ENCODE results near the gene METTL21A.

The METTL21A gene

GRCh38 chr2:207601774-207602173, 23.4 kb downstream of the METTL21A start:
- Histone ChIP-seq H3K27ac (ENCODE audit: low read depth in 2 of 2, low read length in 2 of 2) (no peak overlapping the region), H3K4me3 (ENCODE audit: low read length in 2 of 2) (no peak overlapping the region), H3K9me3 (ENCODE audit: control insufficient read depth in 2 of 2, low read length in 2 of 2) (no peaks in the 10 kb centered on the region), H3K4me1 (ENCODE audit: control insufficient read depth in 2 of 2, insufficient read depth in 2 of 2, low read length in 2 of 2) (no peaks in the 10 kb centered on the region), H3K9ac (ENCODE audit: low read depth in 1 of 2, low read length in 2 of 2) (no peak overlapping the region), H3K27me3 (ENCODE audit: control insufficient read depth in 2 of 2, insufficient read depth in 2 of 2, low read length in 2 of 2) (no peaks in the 10 kb centered on the region), H3K36me3 (ENCODE audit: control insufficient read depth in 2 of 2, insufficient read depth in 2 of 2, low read length in 2 of 2) (peaks cover 6 to 11% of the 10 kb centered on the region in 2 donors)

- Histone ChIP-seq H3K9me3 (ENCODE audit: control insufficient read depth in 2 of 2, low read length in 2 of 2) (no peaks in the 10 kb centered on the region), H3K36me3 (ENCODE audit: control insufficient read depth in 2 of 2, insufficient read depth in 2 of 2, low read length in 2 of 2) (peaks cover 6 to 16% of the 10 kb centered on the region in 2 donors), H3K27ac (ENCODE audit: low read depth in 2 of 2, low read length in 2 of 2) (no peak overlapping the region), H3K4me3 (ENCODE audit: low read length in 2 of 2) (no peak overlapping the region), H3K27me3 (ENCODE audit: control insufficient read depth in 2 of 2, insufficient read depth in 2 of 2, low read length in 2 of 2) (no peaks in the 10 kb centered on the region), H3K4me1 (ENCODE audit: control insufficient read depth in 2 of 2, insufficient read depth in 2 of 2, low read length in 2 of 2) (no peaks in the 10 kb centered on the region), H3K9ac (ENCODE audit: low read depth in 1 of 2, low read length in 2 of 2) (no peak overlapping the region)
These were observed 25.0 kb downstream of the METTL21A start for GRCh38 chr2:207600231-207600630.

DNA sequence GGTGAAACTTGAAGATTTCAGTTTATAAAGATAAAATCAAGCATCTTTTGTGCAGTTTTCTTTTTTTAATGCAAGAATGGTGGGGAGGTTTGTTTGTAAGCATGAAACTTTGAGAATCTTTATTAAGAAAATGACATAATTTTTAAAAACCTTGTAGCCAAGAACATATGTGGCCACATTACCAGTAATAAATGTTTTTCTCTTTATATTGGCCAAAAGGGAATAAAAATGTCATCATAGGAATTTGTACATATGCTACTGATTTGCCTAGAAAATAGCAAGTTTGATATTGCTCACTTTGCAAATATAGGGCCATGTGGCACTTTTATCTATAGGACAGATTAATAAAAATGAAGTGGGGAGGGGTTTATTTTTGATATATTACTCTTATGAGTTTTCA, 25.6 kb downstream of the METTL21A start:
- H3K9me3 ChIP-seq (ENCODE audit: control insufficient read depth in 2 of 2, low read length in 2 of 2): no peaks in the 10 kb centered on the region
- no peak overlapping the region for H3K9ac ChIP-seq (ENCODE audit: low read depth in 1 of 2, low read length in 2 of 2)
- peaks cover 6 to 16% of the 10 kb centered on the region in 2 donors for H3K36me3 ChIP-seq (ENCODE audit: control insufficient read depth in 2 of 2, insufficient read depth in 2 of 2, low read length in 2 of 2)

DNA sequence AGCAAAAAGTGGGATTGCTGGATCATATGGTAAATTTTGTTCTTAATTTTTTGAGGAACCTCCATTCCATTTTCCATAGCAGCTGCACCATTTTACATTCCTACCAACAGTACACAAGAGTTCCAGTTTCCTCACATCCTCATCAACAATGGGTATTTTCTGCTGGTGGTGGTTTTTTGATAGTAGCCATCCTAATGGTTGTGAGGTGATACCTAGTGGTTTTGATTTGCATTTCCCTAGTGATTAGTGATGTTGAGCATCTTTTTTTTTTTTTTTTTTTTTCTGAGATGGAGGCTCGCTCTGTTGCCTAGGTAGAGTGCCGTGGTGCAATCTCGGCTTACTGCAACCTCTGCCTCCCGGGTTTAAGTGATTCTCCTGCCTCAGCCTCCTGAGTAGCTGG, 30.5 kb downstream of the METTL21A start:
- no peak overlapping the region for H3K9ac ChIP-seq (ENCODE audit: low read depth in 1 of 2, low read length in 2 of 2)
- H3K4me1 ChIP-seq (ENCODE audit: control insufficient read depth in 2 of 2, insufficient read depth in 2 of 2, low read length in 2 of 2): no peaks in the 10 kb centered on the region
- H3K27ac ChIP-seq (ENCODE audit: low read depth in 2 of 2, low read length in 2 of 2): no peak overlapping the region
- peaks cover 12 to 21% of the 10 kb centered on the region in 2 donors for H3K36me3 ChIP-seq (ENCODE audit: control insufficient read depth in 2 of 2, insufficient read depth in 2 of 2, low read length in 2 of 2)
- H3K27me3 ChIP-seq (ENCODE audit: control insufficient read depth in 2 of 2, insufficient read depth in 2 of 2, low read length in 2 of 2): no peaks in the 10 kb centered on the region
- H3K4me3 ChIP-seq (ENCODE audit: low read length in 2 of 2): no peak overlapping the region
- H3K9me3 ChIP-seq (ENCODE audit: control insufficient read depth in 2 of 2, low read length in 2 of 2): no peaks in the 10 kb centered on the region

More for the DNA sequence above, 25.6 kb downstream of the METTL21A start:
- no peaks in the 10 kb centered on the region for H3K27me3 ChIP-seq (ENCODE audit: control insufficient read depth in 2 of 2, insufficient read depth in 2 of 2, low read length in 2 of 2)
- H3K27ac ChIP-seq (ENCODE audit: low read depth in 2 of 2, low read length in 2 of 2): no peak overlapping the region
- no peak overlapping the region for H3K4me3 ChIP-seq (ENCODE audit: low read length in 2 of 2)
- H3K4me1 ChIP-seq (ENCODE audit: control insufficient read depth in 2 of 2, insufficient read depth in 2 of 2, low read length in 2 of 2): no peaks in the 10 kb centered on the region

GRCh38 chr2:207594264-207594663, 30.9 kb downstream of the METTL21A start:
- H3K27ac ChIP-seq (ENCODE audit: low read depth in 2 of 2, low read length in 2 of 2): no peak overlapping the region
- no peaks in the 10 kb centered on the region for H3K9me3 ChIP-seq (ENCODE audit: control insufficient read depth in 2 of 2, low read length in 2 of 2)
- no peak overlapping the region for H3K9ac ChIP-seq (ENCODE audit: low read depth in 1 of 2, low read length in 2 of 2)
- peaks cover 13 to 24% of the 10 kb centered on the region in 2 donors for H3K36me3 ChIP-seq (ENCODE audit: control insufficient read depth in 2 of 2, insufficient read depth in 2 of 2, low read length in 2 of 2)
- H3K4me3 ChIP-seq (ENCODE audit: low read length in 2 of 2): no peak overlapping the region
- H3K27me3 ChIP-seq (ENCODE audit: control insufficient read depth in 2 of 2, insufficient read depth in 2 of 2, low read length in 2 of 2): no peaks in the 10 kb centered on the region
- no peaks in the 10 kb centered on the region for H3K4me1 ChIP-seq (ENCODE audit: control insufficient read depth in 2 of 2, insufficient read depth in 2 of 2, low read length in 2 of 2)

- H3K4me3 ChIP-seq (ENCODE audit: low read length in 2 of 2): no peak overlapping the region
- H3K9ac ChIP-seq (ENCODE audit: low read depth in 1 of 2, low read length in 2 of 2): no peak overlapping the region
- H3K36me3 ChIP-seq (ENCODE audit: control insufficient read depth in 2 of 2, insufficient read depth in 2 of 2, low read length in 2 of 2): peaks cover 16 to 24% of the 10 kb centered on the region in 2 donors
- no peaks in the 10 kb centered on the region for H3K27me3 ChIP-seq (ENCODE audit: control insufficient read depth in 2 of 2, insufficient read depth in 2 of 2, low read length in 2 of 2)
- no peaks in the 10 kb centered on the region for H3K4me1 ChIP-seq (ENCODE audit: control insufficient read depth in 2 of 2, insufficient read depth in 2 of 2, low read length in 2 of 2)
- H3K9me3 ChIP-seq (ENCODE audit: control insufficient read depth in 2 of 2, low read length in 2 of 2): no peaks in the 10 kb centered on the region
- no peak overlapping the region for H3K27ac ChIP-seq (ENCODE audit: low read depth in 2 of 2, low read length in 2 of 2)
These were observed 31.9 kb downstream of the METTL21A start for GRCh38 chr2:207593277-207593676.

DNA sequence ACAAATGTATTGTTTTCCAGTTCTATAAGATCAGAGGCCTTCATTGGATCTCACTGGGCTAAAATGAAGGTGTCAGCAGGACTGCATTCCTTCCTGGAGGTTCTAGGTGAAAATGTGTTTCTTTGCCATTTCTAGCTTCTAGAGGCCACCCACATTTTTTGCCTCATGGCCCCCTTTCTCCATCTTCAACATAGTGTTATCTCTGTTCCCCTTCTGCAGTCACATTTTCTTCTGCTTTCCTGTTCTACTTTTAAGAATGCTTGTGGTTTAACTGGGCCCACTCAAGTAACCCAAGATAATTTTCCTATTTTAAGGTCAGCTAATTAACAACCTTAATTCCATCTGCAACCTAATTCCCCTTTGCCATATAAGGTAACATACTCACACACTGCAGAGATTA, 36.1 kb downstream of the METTL21A start:
- Histone ChIP-seq H3K4me3 (ENCODE audit: low read length in 2 of 2) (no peak overlapping the region), H3K36me3 (ENCODE audit: control insufficient read depth in 2 of 2, insufficient read depth in 2 of 2, low read length in 2 of 2) (peaks cover 26 to 31% of the 10 kb centered on the region in 2 donors), H3K27me3 (ENCODE audit: control insufficient read depth in 2 of 2, insufficient read depth in 2 of 2, low read length in 2 of 2) (no peaks in the 10 kb centered on the region), H3K27ac (ENCODE audit: low read depth in 2 of 2, low read length in 2 of 2) (no peak overlapping the region), H3K9ac (ENCODE audit: low read depth in 1 of 2, low read length in 2 of 2) (no peak overlapping the region), H3K4me1 (ENCODE audit: control insufficient read depth in 2 of 2, insufficient read depth in 2 of 2, low read length in 2 of 2) (no peaks in the 10 kb centered on the region), H3K9me3 (ENCODE audit: control insufficient read depth in 2 of 2, low read length in 2 of 2) (no peaks in the 10 kb centered on the region)

DNA sequence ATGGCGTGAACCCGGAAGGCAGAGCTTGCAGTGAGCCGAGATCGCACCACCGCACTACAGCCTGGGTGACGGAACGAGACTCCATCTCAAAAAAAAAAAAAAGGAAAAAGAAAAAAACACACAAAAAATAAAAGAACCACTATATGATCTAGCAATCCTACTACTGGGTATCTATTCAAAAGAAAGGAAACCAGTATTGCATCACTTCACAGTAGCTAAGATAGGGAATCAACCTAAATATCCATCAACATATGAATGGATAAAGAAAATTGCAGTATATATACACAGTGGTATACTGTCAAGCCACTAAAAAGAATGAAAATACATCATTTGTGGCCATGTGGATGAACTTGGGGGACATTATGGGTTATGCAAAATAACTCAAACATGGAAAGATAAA, 37.9 kb downstream of the METTL21A start:
- Histone ChIP-seq H3K27me3 (ENCODE audit: control insufficient read depth in 2 of 2, insufficient read depth in 2 of 2, low read length in 2 of 2) (no peaks in the 10 kb centered on the region), H3K27ac (ENCODE audit: low read depth in 2 of 2, low read length in 2 of 2) (no peak overlapping the region), H3K36me3 (ENCODE audit: control insufficient read depth in 2 of 2, insufficient read depth in 2 of 2, low read length in 2 of 2) (peaks cover 29 to 37% of the 10 kb centered on the region in 2 donors), H3K9ac (ENCODE audit: low read depth in 1 of 2, low read length in 2 of 2) (no peak overlapping the region), H3K9me3 (ENCODE audit: control insufficient read depth in 2 of 2, low read length in 2 of 2) (no peaks in the 10 kb centered on the region), H3K4me3 (ENCODE audit: low read length in 2 of 2) (no peak overlapping the region), H3K4me1 (ENCODE audit: control insufficient read depth in 2 of 2, insufficient read depth in 2 of 2, low read length in 2 of 2) (no peaks in the 10 kb centered on the region)

GRCh38 chr2:207584952-207585351, 40.2 kb downstream of the METTL21A start:
- no peaks in the 10 kb centered on the region for H3K4me1 ChIP-seq (ENCODE audit: control insufficient read depth in 2 of 2, insufficient read depth in 2 of 2, low read length in 2 of 2)
- no peak overlapping the region for H3K9ac ChIP-seq (ENCODE audit: low read depth in 1 of 2, low read length in 2 of 2)
- H3K27ac ChIP-seq (ENCODE audit: low read depth in 2 of 2, low read length in 2 of 2): no peak overlapping the region
- no peaks in the 10 kb centered on the region for H3K9me3 ChIP-seq (ENCODE audit: control insufficient read depth in 2 of 2, low read length in 2 of 2)
- no peak overlapping the region for H3K4me3 ChIP-seq (ENCODE audit: low read length in 2 of 2)
- no peaks in the 10 kb centered on the region for H3K27me3 ChIP-seq (ENCODE audit: control insufficient read depth in 2 of 2, insufficient read depth in 2 of 2, low read length in 2 of 2)
- peaks cover 35 to 50% of the 10 kb centered on the region in 2 donors for H3K36me3 ChIP-seq (ENCODE audit: control insufficient read depth in 2 of 2, insufficient read depth in 2 of 2, low read length in 2 of 2)

DNA sequence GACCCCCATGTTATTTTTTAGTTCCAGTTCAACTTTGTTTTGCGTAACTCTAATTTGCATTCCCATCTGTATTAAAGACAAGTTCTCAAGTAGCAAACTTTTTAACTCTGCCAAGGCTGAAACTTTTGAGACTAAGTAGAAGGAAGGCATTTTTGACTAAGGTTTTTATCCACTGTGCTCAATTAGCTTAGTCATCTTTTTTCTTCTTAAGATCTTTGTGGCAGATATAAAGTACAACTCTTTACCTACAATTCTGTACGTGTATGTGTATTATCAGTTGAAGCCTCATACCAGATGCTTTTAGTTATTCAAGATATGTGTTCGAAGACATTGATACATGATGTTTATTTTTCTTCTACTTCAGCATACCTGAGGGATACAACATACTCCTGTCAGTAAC, 53.8 kb downstream of the METTL21A start:
- no peak overlapping the region for H3K9ac ChIP-seq (ENCODE audit: low read depth in 1 of 2, low read length in 2 of 2)

GRCh38 chr2:207567671-207568070, 57.5 kb downstream of the METTL21A start:
- Histone ChIP-seq H3K36me3 (ENCODE audit: control insufficient read depth in 2 of 2, insufficient read depth in 2 of 2, low read length in 2 of 2) (peaks cover 24 to 27% of the 10 kb centered on the region in 2 donors), H3K27me3 (ENCODE audit: control insufficient read depth in 2 of 2, insufficient read depth in 2 of 2, low read length in 2 of 2) (no peaks in the 10 kb centered on the region), H3K4me3 (ENCODE audit: low read length in 2 of 2) (no peak overlapping the region), H3K9me3 (ENCODE audit: control insufficient read depth in 2 of 2, low read length in 2 of 2) (no peaks in the 10 kb centered on the region), H3K27ac (ENCODE audit: low read depth in 2 of 2, low read length in 2 of 2) (no peak overlapping the region), H3K9ac (ENCODE audit: low read depth in 1 of 2, low read length in 2 of 2) (no peak overlapping the region), H3K4me1 (ENCODE audit: control insufficient read depth in 2 of 2, insufficient read depth in 2 of 2, low read length in 2 of 2) (no peaks in the 10 kb centered on the region)

More for the DNA sequence above, 53.8 kb downstream of the METTL21A start:
- Histone ChIP-seq H3K9me3 (ENCODE audit: control insufficient read depth in 2 of 2, low read length in 2 of 2) (no peaks in the 10 kb centered on the region), H3K36me3 (ENCODE audit: control insufficient read depth in 2 of 2, insufficient read depth in 2 of 2, low read length in 2 of 2) (peaks cover 33 to 39% of the 10 kb centered on the region in 2 donors), H3K27ac (ENCODE audit: low read depth in 2 of 2, low read length in 2 of 2) (no peak overlapping the region), H3K4me1 (ENCODE audit: control insufficient read depth in 2 of 2, insufficient read depth in 2 of 2, low read length in 2 of 2) (no peaks in the 10 kb centered on the region), H3K27me3 (ENCODE audit: control insufficient read depth in 2 of 2, insufficient read depth in 2 of 2, low read length in 2 of 2) (no peaks in the 10 kb centered on the region), H3K4me3 (ENCODE audit: low read length in 2 of 2) (no peak overlapping the region)
